ENCODE data around the gene AMPD2.

DNA sequence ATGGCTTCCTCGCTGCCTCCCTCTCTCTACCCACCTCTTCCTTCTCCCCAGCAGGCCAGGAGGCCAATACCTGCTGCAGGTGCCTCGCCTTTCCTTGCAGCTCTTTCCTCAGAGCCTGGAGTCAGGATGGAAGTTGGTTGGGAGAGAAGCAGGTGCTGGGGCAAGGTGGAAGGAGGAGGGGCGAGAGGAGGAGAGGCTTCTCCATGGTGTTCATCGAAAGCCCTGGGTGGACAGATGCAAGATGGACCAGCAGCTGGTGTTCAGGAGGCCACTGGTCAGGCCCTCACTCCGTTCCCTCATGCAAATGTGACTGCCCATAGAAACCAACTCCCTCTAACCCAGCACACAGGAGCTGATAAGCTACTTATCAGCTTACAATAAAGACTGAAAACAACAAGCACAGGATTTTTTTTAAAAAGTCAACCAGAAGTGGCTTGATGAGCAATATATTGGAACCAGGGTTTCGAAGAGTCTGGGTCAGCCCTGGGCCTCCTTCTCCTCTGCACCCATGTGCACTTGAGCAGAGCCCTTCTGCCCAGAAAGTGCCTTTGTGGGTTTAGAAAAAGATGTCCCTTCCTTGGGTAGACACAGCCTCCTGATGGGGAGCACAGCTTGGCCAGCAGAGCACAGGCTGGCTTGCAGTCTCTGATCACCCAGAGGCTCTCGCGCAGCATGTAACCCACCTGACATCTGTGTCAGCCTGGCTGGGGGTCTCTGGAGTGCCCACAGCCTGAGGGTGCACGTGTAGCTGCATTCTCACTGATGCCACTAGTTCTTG, 19.6 kb downstream of the AMPD2 start:
- TF ChIP-seq EP300 (IDR thresholded peaks at IDR 0.05) (no peak), POLR2AphosphoS5 (IDR thresholded peaks at IDR 0.05) (no peak), POLR2A (IDR thresholded peaks at IDR 0.05) (no peak)
- TF ChIP-seq, protein P1, sequence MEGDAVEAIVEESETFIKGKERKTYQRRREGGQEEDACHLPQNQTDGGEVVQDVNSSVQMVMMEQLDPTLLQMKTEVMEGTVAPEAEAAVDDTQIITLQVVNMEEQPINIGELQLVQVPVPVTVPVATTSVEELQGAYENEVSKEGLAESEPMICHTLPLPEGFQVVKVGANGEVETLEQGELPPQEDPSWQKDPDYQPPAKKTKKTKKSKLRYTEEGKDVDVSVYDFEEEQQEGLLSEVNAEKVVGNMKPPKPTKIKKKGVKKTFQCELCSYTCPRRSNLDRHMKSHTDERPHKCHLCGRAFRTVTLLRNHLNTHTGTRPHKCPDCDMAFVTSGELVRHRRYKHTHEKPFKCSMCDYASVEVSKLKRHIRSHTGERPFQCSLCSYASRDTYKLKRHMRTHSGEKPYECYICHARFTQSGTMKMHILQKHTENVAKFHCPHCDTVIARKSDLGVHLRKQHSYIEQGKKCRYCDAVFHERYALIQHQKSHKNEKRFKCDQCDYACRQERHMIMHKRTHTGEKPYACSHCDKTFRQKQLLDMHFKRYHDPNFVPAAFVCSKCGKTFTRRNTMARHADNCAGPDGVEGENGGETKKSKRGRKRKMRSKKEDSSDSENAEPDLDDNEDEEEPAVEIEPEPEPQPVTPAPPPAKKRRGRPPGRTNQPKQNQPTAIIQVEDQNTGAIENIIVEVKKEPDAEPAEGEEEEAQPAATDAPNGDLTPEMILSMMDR (IDR thresholded peaks at IDR 0.05), result no peak

Data from upper lobe of left lung (tissue), 4 donors.